CD4-positive, alpha-beta T cell (primary cell): ENCODE results near the gene HMGB1. TPM values are rescaled to one million over a fixed set of nuclear protein-coding genes. Genes with fewer than 3 reads are reported as not detected.

ENCODE experiments used
- ATAC-seq: fragments of 200-7000 bp; cut with Tn5 transposase; one replicate; pipeline ENCODE4 v1.10.0; 2022; ENCODE audit warnings: mild to moderate bottlenecking; ENCODE audit not compliant: poor library complexity
- CTCF ChIA-PET: fragments of 350-600 bp; sonication (Branson Sonifier 250); formaldehyde crosslinking; loops from one replicate; lab custom pipeline; 2021; ENCODE audit warnings: antibody characterized with exemption, inconsistent platforms; lab: Charles Lee
- POLR2A ChIA-PET: fragments of 350-600 bp; sonication (Branson Sonifier 250); formaldehyde crosslinking; loops from one replicate; lab custom pipeline; 2021; ENCODE audit warnings: antibody characterized with exemption, inconsistent platforms; lab: Charles Lee
- DNase-seq, 14 experiments: peaks; one replicate each; pipeline ENCODE4 v3.0.0-alpha.2; 2013 to 2020; ENCODE audit warnings: mixed read lengths in 2 of 14
- H3K27ac ChIP-seq, 2 donors: one replicate each; pipeline versions ENCODE4 v1.5.1 to v1.7.0; 2013; ENCODE audit warnings: low read length in 2 of 2, low read depth in 1 of 2, mild to moderate bottlenecking in 1 of 2
- H3K27me3 ChIP-seq, 2 experiments: 1 replicate in 1 of 2; 2 replicates in 1 of 2; pipeline versions ENCODE4 v1.6.1 to v1.7.0; 2013; ENCODE audit warnings: low read length in 2 of 2, control low read depth in 1 of 2, mild to moderate bottlenecking in 1 of 2, moderate library complexity in 1 of 2; ENCODE audit not compliant: insufficient read depth in 2 of 2, control insufficient read depth in 1 of 2
- H3K36me3 ChIP-seq: one replicate; pipeline ENCODE4 v1.6.1; 2013; ENCODE audit warnings: low read length, control low read depth; ENCODE audit not compliant: insufficient read depth
- H3K4me1 ChIP-seq: one replicate; pipeline ENCODE4 v1.6.1; 2013; ENCODE audit warnings: low read length, control low read depth; ENCODE audit not compliant: insufficient read depth
- H3K4me3 ChIP-seq: one replicate; pipeline ENCODE4 v1.5.1; 2013; ENCODE audit warnings: mild to moderate bottlenecking, low read length, moderate library complexity
- H3K9me3 ChIP-seq, 2 experiments: 1 replicate in 1 of 2; 2 replicates in 1 of 2; pipeline versions ENCODE4 v1.6.1 to v1.7.0; 2013; ENCODE audit warnings: low read length in 2 of 2, mild to moderate bottlenecking in 2 of 2, control low read depth in 1 of 2, moderate library complexity in 1 of 2; ENCODE audit not compliant: control insufficient read depth in 1 of 2, insufficient read depth in 1 of 2
- H3K27ac Mint-ChIP-seq: one replicate; pipeline ENCODE4 v1.8.0; 2020; ENCODE audit warnings: mixed read lengths
- H3K27me3 Mint-ChIP-seq: one replicate; pipeline ENCODE4 v1.8.0; 2021; ENCODE audit warnings: mixed read lengths
- H3K36me3 Mint-ChIP-seq: one replicate; pipeline ENCODE4 v1.8.0; 2021; ENCODE audit warnings: low read depth, mixed read lengths
- H3K4me1 Mint-ChIP-seq: one replicate; pipeline ENCODE4 v1.8.0; 2021; ENCODE audit warnings: low read depth, mixed read lengths
- H3K4me3 Mint-ChIP-seq: one replicate; pipeline ENCODE4 v1.8.0; 2020; ENCODE audit warnings: mild to moderate bottlenecking, mixed read lengths
- H3K9me3 Mint-ChIP-seq: one replicate; pipeline ENCODE4 v1.8.0; 2020; ENCODE audit warnings: mixed read lengths
- intact Hi-C, 2 experiments: fragments of 100-400 bp; cut with DNase I in 1 of 2; cut with micrococcal nuclease in 1 of 2; formaldehyde crosslinking; loops; one replicate each; pipeline versions ENCODE4 v1.15.1 to v1.9.0; 2023 to 2025; cut with DNase I, micrococcal nuclease
- total RNA-seq, 174 experiments: library from RNA in 2 of 174; stranded (reverse) in 2 of 174; gene quantifications; one replicate each; pipeline ENCODE4 v1.2.3 and lab custom pipeline; 2021 to 2026
- TF ChIP-seq, protein P1 (sequence below): fragments of 200-600 bp; IDR thresholded peaks from one replicate; pipeline ENCODE4 v1.8.0; 2022; ENCODE audit warnings: antibody characterized with exemption, mild to moderate bottlenecking

Gene HMGB1
- total RNA-seq, 2 experiments from 2014 or later, result 448 to 465 TPM

DNA sequence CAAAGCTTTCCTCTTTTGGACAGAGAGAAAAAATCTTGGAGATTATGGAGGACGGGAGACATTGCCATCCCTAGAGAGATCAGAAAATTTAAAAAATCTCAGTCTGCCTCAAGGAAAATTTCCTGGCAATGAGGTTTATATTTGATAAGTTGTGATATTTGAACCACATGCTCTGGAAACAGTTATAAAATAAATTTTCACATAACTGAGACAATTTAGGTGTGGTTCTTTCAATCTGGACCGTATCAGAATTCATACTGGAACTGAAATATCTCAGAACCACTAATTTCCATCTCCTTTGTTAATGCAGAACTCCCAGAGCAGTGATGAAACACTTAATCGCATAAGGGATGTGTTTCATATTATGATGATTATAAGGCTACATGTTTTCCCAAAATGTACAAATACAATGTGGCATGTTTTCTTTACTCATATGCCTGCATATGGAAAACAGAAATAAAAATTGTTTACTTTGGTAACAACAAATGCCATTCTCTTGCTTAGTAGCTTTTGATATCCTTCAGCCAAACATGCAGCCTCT lies 29.8 kb downstream of the HMGB1 start:
- Mint-ChIP-seq H3K4me3 (no peak overlapping the region), H3K27me3 (no peaks in the 10 kb centered on the region), H3K27ac (no peak overlapping the region), H3K36me3 (no peaks in the 10 kb centered on the region), H3K4me1 (peaks cover under 1% of the 10 kb centered on the region), H3K9me3 (no peaks in the 10 kb centered on the region)
- ChIA-PET POLR2A (interaction anchor here (1.4 kb wide), 1 partner anchor 64 kb away, joined by 3 read pairs; no protein-coding TSS in a partner anchor), CTCF (no interaction called here)
- Histone ChIP-seq H3K27ac (no peak overlapping the region), H3K27me3 (no peaks in the 10 kb centered on the region), H3K9me3 (no peaks in the 10 kb centered on the region), H3K36me3 (no peaks in the 10 kb centered on the region), H3K4me1 (no peaks in the 10 kb centered on the region), H3K4me3 (no peak overlapping the region)
- DNase-seq (no peak), ATAC-seq (no peak)
- TF ChIP-seq, protein P1, sequence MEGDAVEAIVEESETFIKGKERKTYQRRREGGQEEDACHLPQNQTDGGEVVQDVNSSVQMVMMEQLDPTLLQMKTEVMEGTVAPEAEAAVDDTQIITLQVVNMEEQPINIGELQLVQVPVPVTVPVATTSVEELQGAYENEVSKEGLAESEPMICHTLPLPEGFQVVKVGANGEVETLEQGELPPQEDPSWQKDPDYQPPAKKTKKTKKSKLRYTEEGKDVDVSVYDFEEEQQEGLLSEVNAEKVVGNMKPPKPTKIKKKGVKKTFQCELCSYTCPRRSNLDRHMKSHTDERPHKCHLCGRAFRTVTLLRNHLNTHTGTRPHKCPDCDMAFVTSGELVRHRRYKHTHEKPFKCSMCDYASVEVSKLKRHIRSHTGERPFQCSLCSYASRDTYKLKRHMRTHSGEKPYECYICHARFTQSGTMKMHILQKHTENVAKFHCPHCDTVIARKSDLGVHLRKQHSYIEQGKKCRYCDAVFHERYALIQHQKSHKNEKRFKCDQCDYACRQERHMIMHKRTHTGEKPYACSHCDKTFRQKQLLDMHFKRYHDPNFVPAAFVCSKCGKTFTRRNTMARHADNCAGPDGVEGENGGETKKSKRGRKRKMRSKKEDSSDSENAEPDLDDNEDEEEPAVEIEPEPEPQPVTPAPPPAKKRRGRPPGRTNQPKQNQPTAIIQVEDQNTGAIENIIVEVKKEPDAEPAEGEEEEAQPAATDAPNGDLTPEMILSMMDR, result no peak
- intact Hi-C loops, result no loop called here

DNA sequence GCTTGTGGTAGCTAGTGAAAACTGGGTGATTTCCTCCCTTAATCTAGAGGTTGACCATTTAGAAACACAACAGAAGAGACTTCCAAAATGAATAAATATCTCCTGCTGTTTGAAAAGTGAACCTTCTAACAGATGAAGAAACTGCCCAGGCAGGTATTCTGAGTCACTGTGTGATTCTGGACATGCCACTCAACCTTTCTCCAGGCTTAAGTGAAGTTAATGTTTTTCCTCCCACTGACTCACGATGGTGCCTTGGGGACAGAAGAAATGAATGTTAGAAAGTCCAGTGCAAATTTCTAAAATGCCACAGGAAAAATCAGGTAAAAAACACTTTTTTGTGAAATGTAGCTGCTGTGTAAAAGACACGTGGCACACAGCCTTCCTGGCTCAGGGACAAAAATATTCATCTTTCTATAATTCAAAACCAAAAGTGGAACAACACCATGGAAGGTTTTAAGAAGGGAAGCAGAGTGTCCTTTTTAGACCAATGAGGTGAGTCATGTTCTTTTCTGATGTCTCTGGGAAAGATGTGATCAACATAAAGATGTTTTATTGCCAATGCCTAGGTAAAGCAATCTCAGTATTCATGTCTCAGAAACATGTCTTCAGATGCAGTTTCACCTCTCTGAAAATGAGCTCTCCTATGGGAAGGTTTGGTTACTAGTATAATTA lies 34.3 kb downstream of the HMGB1 start:
- ATAC-seq, result no peak
- POLR2A ChIA-PET, result interaction anchor here (0.8 to 1.3 kb wide), 3 partner anchors 9 to 60 kb away, joined by 3 to 4 read pairs (median 4); partner anchors contain the start of gene UBE2L5
- TF ChIP-seq, protein P1, result no peak
- no peaks in the 10 kb centered on the region for H3K36me3 Mint-ChIP-seq
- Histone ChIP-seq H3K36me3 (no peaks in the 10 kb centered on the region), H3K9me3 (no peaks in the 10 kb centered on the region), H3K27ac (no peak overlapping the region), H3K27me3 (no peaks in the 10 kb centered on the region), H3K4me3 (no peak overlapping the region), H3K4me1 (no peaks in the 10 kb centered on the region)
- H3K27me3 Mint-ChIP-seq, result no peaks in the 10 kb centered on the region
- intact Hi-C loops, result no loop called here
- CTCF ChIA-PET, result interaction anchor here (0.7 kb wide), 1 partner anchor 18 kb away, joined by 3 read pairs; no protein-coding TSS in a partner anchor
- peaks cover 8% of the 10 kb centered on the region for H3K4me1 Mint-ChIP-seq
- H3K9me3 Mint-ChIP-seq, result no peaks in the 10 kb centered on the region
- no peak overlapping the region for H3K4me3 Mint-ChIP-seq
- no peak for DNase-seq
- H3K27ac Mint-ChIP-seq, result no peak overlapping the region

DNA sequence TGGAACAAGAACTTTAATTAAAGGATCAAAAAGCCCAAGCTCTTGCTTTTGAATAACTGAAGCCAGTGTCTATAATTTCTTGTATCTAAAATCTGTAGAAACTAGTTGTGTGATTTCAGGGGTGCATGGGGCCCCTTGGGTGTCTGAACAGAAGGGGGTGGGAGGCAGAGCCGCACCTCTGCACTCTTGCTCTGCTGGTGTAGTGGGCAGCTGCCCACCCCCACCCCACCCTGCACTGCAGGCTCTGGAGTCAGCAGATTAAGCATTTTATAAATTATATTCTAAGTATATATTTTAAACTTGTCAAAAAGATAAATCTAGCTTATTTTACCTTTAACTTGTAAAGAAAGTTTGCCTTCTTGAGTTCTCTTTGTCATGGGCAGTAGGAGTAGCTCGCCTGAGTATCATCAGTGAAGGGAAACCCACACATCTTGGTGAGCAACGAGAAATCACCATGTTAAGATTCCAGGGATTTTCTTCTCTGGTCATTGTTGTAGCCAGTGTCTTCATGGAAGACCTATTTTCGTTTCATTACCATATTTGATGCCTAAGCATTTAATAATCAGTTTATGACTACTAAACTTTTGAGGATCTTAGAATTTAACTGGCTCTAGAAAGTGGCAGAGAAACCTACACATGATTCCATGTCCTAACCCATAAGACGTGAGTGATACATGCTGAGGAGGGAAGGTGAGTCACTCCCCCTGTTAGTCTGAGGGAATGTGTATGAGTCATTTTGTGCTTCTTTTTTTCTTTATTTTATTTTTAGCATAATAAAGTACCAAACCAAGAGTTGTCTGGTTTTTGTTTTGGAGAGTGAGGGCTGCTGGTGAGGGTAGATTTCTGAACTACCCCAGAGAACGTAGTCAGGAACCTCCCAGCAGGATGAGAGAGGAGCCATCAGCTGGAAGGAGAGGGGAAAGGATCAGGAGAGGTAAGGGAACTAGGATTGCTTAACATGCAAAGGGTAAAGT lies 35.7 kb downstream of the HMGB1 start:
- no peak overlapping the region for H3K4me3 Mint-ChIP-seq
- no peaks in the 10 kb centered on the region for H3K9me3 Mint-ChIP-seq
- no peaks in the 10 kb centered on the region for H3K27me3 Mint-ChIP-seq
- Histone ChIP-seq H3K9me3 (no peaks in the 10 kb centered on the region), H3K4me1 (no peaks in the 10 kb centered on the region), H3K4me3 (no peak overlapping the region), H3K27me3 (no peaks in the 10 kb centered on the region), H3K27ac (no peak overlapping the region), H3K36me3 (no peaks in the 10 kb centered on the region)
- ChIA-PET POLR2A (interaction anchor here (0.8 to 1.3 kb wide), 3 partner anchors 8 to 36 kb away, joined by 3 to 4 read pairs (median 3); partner anchors contain the start of genes HMGB1 and UBE2L5), CTCF (interaction anchor here (1.4 kb wide), 1 partner anchor 59 kb away, joined by 3 read pairs; no protein-coding TSS in a partner anchor)
- TF ChIP-seq, protein P1, result no peak
- H3K4me1 Mint-ChIP-seq, result peaks cover 8% of the 10 kb centered on the region
- DNase-seq (peak in 3 of 14 experiments; percentile 45 to 62 (median 46)), ATAC-seq (peak; percentile 56)
- no peak overlapping the region for H3K27ac Mint-ChIP-seq
- intact Hi-C loops, result no loop called here
- H3K36me3 Mint-ChIP-seq, result no peaks in the 10 kb centered on the region
